GM23338 (cell line): Measurements from ENCODE around the gene FAXC. TPM values are rescaled to one million over a fixed set of nuclear protein-coding genes. Genes with fewer than 3 reads are reported as not detected.
A peak's percentile ranks its signal among the peaks of the same experiment; 100 is the strongest.

Experiments used
- ATAC-seq: fragments of 200-7000 bp; cut with Tn5 transposase; 3 replicates; pipeline ENCODE4 v1.9.1; 2020
- DNase-seq: peaks from one replicate; pipeline ENCODE4 v3.0.0-alpha.2; 2015; ENCODE audit warnings: low spot score
- H2AFZ ChIP-seq: fragments of 200-600 bp; sonication (generic); 2 replicates; pipeline ENCODE4 v1.8.0; 2016; ENCODE audit warnings: antibody characterized with exemption, mild to moderate bottlenecking, moderate library complexity
- H3F3A ChIP-seq: fragments of 200-600 bp; sonication (generic); replicated peaks from 2 replicates; pipeline ENCODE4 v1.8.0; 2017; ENCODE audit warnings: antibody characterized with exemption, mixed run types, low read depth
- H3K27ac ChIP-seq: fragments of 200-600 bp; sonication (generic); 2 replicates; pipeline ENCODE4 v1.6.1; 2016; ENCODE audit warnings: low read depth
- H3K27me3 ChIP-seq: fragments of 200-600 bp; sonication (generic); 2 replicates; pipeline ENCODE4 v1.8.0; 2016; ENCODE audit warnings: mild to moderate bottlenecking, mixed run types, moderate library complexity; ENCODE audit not compliant: insufficient read depth
- H3K36me3 ChIP-seq: fragments of 200-600 bp; sonication (generic); 2 replicates; pipeline ENCODE4 v1.8.0; 2016; ENCODE audit warnings: mild to moderate bottlenecking; ENCODE audit not compliant: insufficient read depth
- H3K4me1 ChIP-seq: fragments of 200-600 bp; sonication (generic); 2 replicates; pipeline ENCODE4 v1.8.0; 2016; ENCODE audit warnings: mild to moderate bottlenecking, moderate library complexity; ENCODE audit not compliant: insufficient read depth
- H3K4me2 ChIP-seq: fragments of 200-600 bp; sonication (generic); 2 replicates; pipeline ENCODE4 v1.7.1; 2017; ENCODE audit warnings: mixed run types
- H3K4me3 ChIP-seq: fragments of 200-600 bp; sonication (generic); 2 replicates; pipeline ENCODE4 v1.6.1; 2016; ENCODE audit warnings: mixed run types
- H3K79me2 ChIP-seq: fragments of 200-600 bp; sonication (generic); replicated peaks from 2 replicates; pipeline ENCODE4 v1.8.0; 2017; ENCODE audit warnings: mild to moderate bottlenecking; ENCODE audit not compliant: insufficient read depth
- H3K9me2 ChIP-seq: fragments of 200-600 bp; sonication (generic); 2 replicates; pipeline ENCODE4 v1.8.0; 2017; ENCODE audit not compliant: insufficient read depth
- H4K20me1 ChIP-seq: fragments of 200-600 bp; sonication (generic); replicated peaks from 2 replicates; pipeline ENCODE4 v1.8.0; 2017; ENCODE audit warnings: mild to moderate bottlenecking; ENCODE audit not compliant: insufficient read depth
- H3K27ac Mint-ChIP-seq: 2 replicates; pipeline ENCODE4 v1.8.0; 2020; ENCODE audit warnings: inconsistent platforms, mild to moderate bottlenecking, moderate library complexity, mixed read lengths
- H3K27me3 Mint-ChIP-seq: 3 replicates; pipeline ENCODE4 v1.8.0; 2022; ENCODE audit warnings: low read depth, mild to moderate bottlenecking, moderate library complexity, mixed read lengths, inconsistent platforms; ENCODE audit not compliant: insufficient read depth, poor library complexity
- H3K36me3 Mint-ChIP-seq: 3 replicates; pipeline ENCODE4 v1.8.0; 2021; ENCODE audit warnings: low read depth, mild to moderate bottlenecking, inconsistent platforms, moderate library complexity, mixed read lengths
- H3K4me1 Mint-ChIP-seq: 3 replicates; pipeline ENCODE4 v1.8.0; 2020; ENCODE audit warnings: mild to moderate bottlenecking, inconsistent platforms, mixed read lengths
- H3K4me3 Mint-ChIP-seq: 3 replicates; pipeline ENCODE4 v1.8.0; 2021; ENCODE audit warnings: moderate library complexity, mild to moderate bottlenecking, inconsistent platforms, mixed read lengths
- H3K9me3 Mint-ChIP-seq: 3 replicates; pipeline ENCODE4 v1.8.0; 2020; ENCODE audit warnings: moderate library complexity, mild to moderate bottlenecking, inconsistent platforms, mixed read lengths
- CREB1 ChIP-seq: fragments of 250-450 bp; sonication (Bioruptor Pico); IDR thresholded peaks from 2 replicates; pipeline ENCODE4 v1.5.0; 2020; ENCODE audit warnings: low read depth, mild to moderate bottlenecking, moderate library complexity
- ETS1 ChIP-seq: IDR thresholded peaks from 2 replicates; pipeline ENCODE4 v1.6.1; 2016; ENCODE audit warnings: antibody characterized with exemption
- EZH2phosphoT487 ChIP-seq: fragments of 200-600 bp; sonication (generic); IDR thresholded peaks from one replicate; pipeline ENCODE4 v1.8.1; 2018; ENCODE audit warnings: antibody characterized with exemption; ENCODE audit not compliant: unreplicated experiment
- NANOG ChIP-seq: IDR thresholded peaks from 2 replicates; pipeline ENCODE4 v1.6.1; 2016; ENCODE audit warnings: antibody characterized with exemption, borderline replicate concordance
- POLR2AphosphoS5 ChIP-seq: IDR thresholded peaks from 2 replicates; pipeline ENCODE4 v1.6.1; 2016; ENCODE audit warnings: antibody characterized with exemption, low read depth
- REST ChIP-seq: IDR thresholded peaks from one replicate; pipeline ENCODE4 v1.6.1; 2018; ENCODE audit warnings: antibody characterized with exemption; ENCODE audit not compliant: unreplicated experiment
- ZNF114 ChIP-seq: fragments of 250-450 bp; sonication (Bioruptor Pico); IDR thresholded peaks from 2 replicates; pipeline ENCODE4 v1.5.0; 2020; ENCODE audit warnings: mild to moderate bottlenecking, moderate library complexity
- ZNF331 ChIP-seq: fragments of 250-450 bp; sonication (Bioruptor Pico); IDR thresholded peaks from 2 replicates; pipeline ENCODE4 v1.5.0; 2020; ENCODE audit warnings: low read depth, mild to moderate bottlenecking, moderate library complexity
- ZNF462 ChIP-seq: fragments of 250-450 bp; sonication (Bioruptor Pico); IDR thresholded peaks from 2 replicates; pipeline ENCODE4 v1.5.0; 2020; ENCODE audit warnings: mild to moderate bottlenecking, moderate library complexity
- polyA plus RNA-seq: library from polyadenylated mRNA; unstranded; fragments of >200 nt; fragmentation: Nextera tagmentation; extraction: Ambion mirVana; gene quantifications from 2 replicates; pipeline ENCODE4 v1.2.1, GENCODE V29; 2016
- total RNA-seq: library from RNA; depleted of rRNA; stranded (reverse); fragments of >200 nt; shearing (Covaris generic); gene quantifications from 2 replicates; pipeline ENCODE4 v1.2.3, GENCODE V29; 2014

FAXC gene
- total and polyA plus RNA-seq, 2 experiments from 2014 or later, result 10.5 to 15.2 TPM

- no peak for TF ChIP-seq ETS1
- no peak for TF ChIP-seq REST
- TF ChIP-seq ZNF114, result no peak
- no peak for TF ChIP-seq EZH2phosphoT487
- no peak for TF ChIP-seq POLR2AphosphoS5
- no peak for TF ChIP-seq ZNF331 (CRISPR knock-in tag)
Observed at GRCh38 chr6:99344289-99344688, 5.2 kb downstream of the FAXC start (continued).

GRCh38 chr6:99341862-99342455 lies 7.5 kb downstream of the FAXC start:
- no peak for ATAC-seq
- Histone ChIP-seq H3K79me2 (0 out of 2 replicates have a peak, but pooled peaks cover 3% of the 10 kb centered on the region), H3K4me3 (no peak overlapping the region), H2AFZ (no peak overlapping the region), H3K27me3 (no peaks in the 10 kb centered on the region), H3K4me1 (peaks cover 8% of the 10 kb centered on the region), H3K4me2 (no peak overlapping the region), H3K27ac (no peak overlapping the region; the same call in 1 of the 2 replicates), H3K9me2 (no peaks in the 10 kb centered on the region), H4K20me1 (no peaks in the 10 kb centered on the region), H3F3A (no peaks in the 10 kb centered on the region), H3K36me3 (no peaks in the 10 kb centered on the region)
- H3K36me3 Mint-ChIP-seq, result no peaks in the 10 kb centered on the region
- H3K4me3 Mint-ChIP-seq, result no peak overlapping the region
- 0 out of 2 replicates have a peak overlapping the region, but pooled peaks have one; percentile 8 for H3K27ac Mint-ChIP-seq
- no peak for DNase-seq
- H3K4me1 Mint-ChIP-seq, result peaks cover 15% of the 10 kb centered on the region
- no peaks in the 10 kb centered on the region for H3K9me3 Mint-ChIP-seq
- peaks cover 2% of the 10 kb centered on the region for H3K27me3 Mint-ChIP-seq
- no peak for TF ChIP-seq ZNF331 (CRISPR knock-in tag)
- no peak for TF ChIP-seq ZNF462 (CRISPR knock-in tag)
- TF ChIP-seq EZH2phosphoT487, result no peak
- TF ChIP-seq REST, result no peak
- no peak for TF ChIP-seq NANOG
- no peak for TF ChIP-seq CREB1
